HCT116 (cell line): ENCODE data around the gene GCSAM. TPM values are rescaled to one million over a fixed set of nuclear protein-coding genes. Genes with fewer than 3 reads are reported as not detected.

Experiments
- ATAC-seq: fragments of 200-7000 bp; cut with Tn5 transposase; 2 replicates; pipeline ENCODE4 v1.9.1; 2020; ENCODE audit warnings: mild to moderate bottlenecking, moderate library complexity
- BruUV-seq: library from RNA; stranded (reverse); fragments of 400-500 nt; replicated peaks from 2 replicates; lab custom pipeline; 2021; lab: Mats Ljungman, UMichigan
- CTCF ChIA-PET: fragments of 300-600 bp; sonication (Branson Sonifier 250); formaldehyde crosslinking; loops from one replicate; lab custom pipeline; 2021; ENCODE audit warnings: antibody characterized with exemption; lab: Charles Lee
- POLR2A ChIA-PET: fragments of 300-600, 350-600 bp; sonication (Branson Sonifier 250); formaldehyde crosslinking; loops from one replicate; lab custom pipeline; 2021; ENCODE audit warnings: antibody characterized with exemption; lab: Charles Lee
- RAD21 ChIA-PET, 2 experiments: fragments of 300-600 bp; sonication (Branson Sonifier 250); formaldehyde crosslinking; loops; one replicate each; lab custom pipeline; 2023; ENCODE audit warnings: low total read pairs in 2 of 2; ENCODE audit not compliant: uncharacterized antibody in 2 of 2, unreplicated experiment in 2 of 2, low non-redundant PET in 1 of 2; lab: Charles Lee
- DNase-seq: peaks from one replicate; pipeline ENCODE4 v3.0.0-alpha.2; 2010; ENCODE audit warnings: low read depth, low spot score
- H2AFZ ChIP-seq: fragments of 200-600 bp; shearing (Covaris generic), sonication (generic); 2 replicates; pipeline ENCODE4 v1.6.1; 2017; ENCODE audit warnings: low read depth, mixed run types, mixed read lengths, antibody characterized with exemption, low read length; ENCODE audit not compliant: poor library complexity, severe bottlenecking
- H3K27ac ChIP-seq: 2 replicates; pipeline ENCODE4 v1.5.1; 2012; ENCODE audit warnings: low read depth, low read length
- H3K27me3 ChIP-seq: fragments of 200-600 bp; sonication (generic); 2 replicates; pipeline ENCODE4 v1.6.1; 2016; ENCODE audit warnings: mixed run types, low read length, mixed read lengths; ENCODE audit not compliant: insufficient read depth
- H3K36me3 ChIP-seq, 2 experiments: fragments of 200-500 bp in 1 of 2; fragments of 200-600 bp in 1 of 2; sonication (Bioruptor generic) in 1 of 2; sonication (generic) in 1 of 2; 2 replicates each; pipeline versions ENCODE4 v1.5.1 to v1.6.1; 2014 to 2016; ENCODE audit warnings: low read length in 2 of 2, inconsistent platforms in 1 of 2, mixed read lengths in 1 of 2, mixed run types in 1 of 2; ENCODE audit not compliant: insufficient read depth in 2 of 2, control insufficient read depth in 1 of 2
- H3K4me1 ChIP-seq, 2 experiments: fragments of 200-600 bp in 1 of 2; sonication (generic) in 1 of 2; 2 replicates each; pipeline versions ENCODE4 v1.5.1 to v1.6.1; 2012 to 2017; ENCODE audit warnings: low read length in 2 of 2, inconsistent platforms in 1 of 2, mild to moderate bottlenecking in 1 of 2, mixed read lengths in 1 of 2, mixed run types in 1 of 2, moderate library complexity in 1 of 2; ENCODE audit not compliant: insufficient read depth in 2 of 2, control insufficient read depth in 1 of 2
- H3K4me2 ChIP-seq: fragments of 200-600 bp; sonication (generic); 2 replicates; pipeline ENCODE4 v1.6.1; 2017; ENCODE audit warnings: mixed run types, low read length, mixed read lengths
- H3K4me3 ChIP-seq, 2 experiments: fragments of 200-600 bp in 1 of 2; sonication (generic) in 1 of 2; replicated peaks in 1 of 2; 2 replicates each; pipeline ENCODE4 v1.5.1; 2011 to 2016; ENCODE audit warnings: low read length in 2 of 2, control low read depth in 1 of 2, low read depth in 1 of 2, mild to moderate bottlenecking in 1 of 2, mixed read lengths in 1 of 2, mixed run types in 1 of 2
- H3K79me2 ChIP-seq: fragments of 200-600 bp; sonication (generic); 2 replicates; pipeline ENCODE4 v1.6.1; 2017; ENCODE audit warnings: mild to moderate bottlenecking, mixed run types, low read length, moderate library complexity, mixed read lengths; ENCODE audit not compliant: insufficient read depth
- H3K9ac ChIP-seq: fragments of 200-600 bp; sonication (generic); 2 replicates; pipeline ENCODE4 v1.6.1; 2016; ENCODE audit warnings: low read length, mixed read lengths
- H3K9me2 ChIP-seq: fragments of 200-600 bp; sonication (generic), shearing (Covaris generic); 2 replicates; pipeline ENCODE4 v1.6.1; 2017; ENCODE audit warnings: mixed run types, mild to moderate bottlenecking, moderate library complexity; ENCODE audit not compliant: insufficient read depth
- H3K9me3 ChIP-seq, 2 experiments: fragments of 200-500 bp in 1 of 2; fragments of 200-600 bp in 1 of 2; sonication (Bioruptor generic) in 1 of 2; sonication (generic) in 1 of 2; 2 replicates each; pipeline ENCODE4 v1.6.1; 2014 to 2017; ENCODE audit warnings: low read length in 2 of 2, mixed read lengths in 2 of 2, inconsistent platforms in 1 of 2, low read depth in 1 of 2, mild to moderate bottlenecking in 1 of 2, mixed run types in 1 of 2, moderate library complexity in 1 of 2; ENCODE audit not compliant: control insufficient read depth in 1 of 2, insufficient read depth in 1 of 2
- H4K20me1 ChIP-seq: fragments of 200-600 bp; sonication (generic), shearing (Covaris generic); 2 replicates; pipeline ENCODE4 v1.6.1; 2017; ENCODE audit warnings: mixed run types, mild to moderate bottlenecking, moderate library complexity; ENCODE audit not compliant: insufficient read depth
- ATF3 ChIP-seq: IDR thresholded peaks from 2 replicates; pipeline ENCODE4 v1.6.1; 2012
- CEBPB ChIP-seq: IDR thresholded peaks from 2 replicates; pipeline ENCODE4 v1.6.1; 2012; ENCODE audit warnings: low read depth
- CTCF ChIP-seq, 3 experiments: fragments of 200-600 bp in 1 of 3; sonication (generic) in 1 of 3; IDR thresholded peaks in 2 of 3; conservative IDR thresholded peaks in 1 of 3; 2 replicates each; pipeline ENCODE4 v1.5.1; 2012 to 2017; ENCODE audit warnings: low read depth in 2 of 3, low read length in 2 of 3, antibody characterized with exemption in 1 of 3, borderline replicate concordance in 1 of 3, control low read depth in 1 of 3, mild to moderate bottlenecking in 1 of 3, mixed read lengths in 1 of 3, mixed run types in 1 of 3, moderate library complexity in 1 of 3; ENCODE audit not compliant: insufficient read depth in 1 of 3
- ELF1 ChIP-seq: IDR thresholded peaks from 2 replicates; pipeline ENCODE4 v1.6.1; 2012; ENCODE audit warnings: low read depth, borderline replicate concordance
- MAX ChIP-seq: IDR thresholded peaks from 2 replicates; pipeline ENCODE4 v1.6.1; 2012
- REST ChIP-seq: IDR thresholded peaks from 2 replicates; pipeline ENCODE4 v1.6.1; 2012; ENCODE audit warnings: low read depth
- SIN3A ChIP-seq: IDR thresholded peaks from 2 replicates; pipeline ENCODE4 v1.6.1; 2012; ENCODE audit warnings: low read depth
- SP1 ChIP-seq: IDR thresholded peaks from 2 replicates; pipeline ENCODE4 v1.6.1; 2012; ENCODE audit warnings: low read depth
- TCF7L2 ChIP-seq: IDR thresholded peaks from 2 replicates; pipeline ENCODE4 v1.7.0; 2011; ENCODE audit warnings: borderline replicate concordance, inconsistent platforms; ENCODE audit not compliant: insufficient read depth, insufficient read length; ENCODE audit errors: extremely low read depth
- YY1 ChIP-seq: IDR thresholded peaks from 2 replicates; pipeline ENCODE4 v1.6.1; 2011; ENCODE audit warnings: low read length, low read depth, moderate library complexity, mild to moderate bottlenecking; ENCODE audit not compliant: insufficient replicate concordance; ENCODE audit errors: extremely low read depth
- ZFX ChIP-seq: fragments of 450-650 bp; IDR thresholded peaks from 2 replicates; pipeline ENCODE4 v1.6.1; 2017
- ZNF274 ChIP-seq: fragments of 200-500 bp; sonication (Bioruptor generic); IDR thresholded peaks from 2 replicates; pipeline ENCODE4 v1.6.1; 2014; ENCODE audit warnings: mild to moderate bottlenecking, low read depth, low read length, inconsistent platforms
- intact Hi-C: fragments of 100-400 bp; cut with micrococcal nuclease; formaldehyde crosslinking; loops from 2 replicates; pipeline ENCODE4 v1.10.0; 2022
- total RNA-seq: library from RNA; stranded (reverse); gene quantifications from one replicate; pipeline ENCODE4 v1.2.1, GENCODE V29; 2021; ENCODE audit not compliant: unreplicated experiment

Gene GCSAM
- total RNA-seq, 1 experiment from 2014 or later, result not detected

GRCh38 chr3:112128843-112129727 lies 4.0 kb downstream of the GCSAM start (continued):
- TF ChIP-seq YY1, result no peak

GRCh38 chr3:112127522-112128494 lies 5.2 kb downstream of the GCSAM start:
- RAD21 ChIA-PET, result no interaction called here
- H3K9ac ChIP-seq, result no peak overlapping the region
- no peak overlapping the region for H3K4me2 ChIP-seq
- H3K9me2 ChIP-seq, result no peaks in the 10 kb centered on the region
- no peaks in the 10 kb centered on the region for H4K20me1 ChIP-seq
- H3K4me3 ChIP-seq, result no peak overlapping the region
- no peak overlapping the region for H2AFZ ChIP-seq
- TF ChIP-seq CTCF (IDR thresholded peaks at IDR 0.05 in 2 of 3, conservative IDR thresholded peaks at IDR 0.05 in 1 of 3; ENCODE audit: borderline replicate concordance in 1 of 3, insufficient read depth in 1 of 3, low read depth in 2 of 3, low read length in 2 of 3) (no peak), YY1 (no peak), ZFX (no peak), SP1 (no peak), ATF3 (no peak), TCF7L2 (no peak), SIN3A (no peak), ELF1 (no peak), MAX (no peak), ZNF274 (no peak), CEBPB (no peak), REST (no peak)
- TF ChIP-seq, all 23 proteins: peak for 0
- H3K27me3 ChIP-seq, result no peaks in the 10 kb centered on the region
- no peak overlapping the region for H3K27ac ChIP-seq
- ATAC-seq, result no peak
- H3K79me2 ChIP-seq, result no peaks in the 10 kb centered on the region
- H3K9me3 ChIP-seq, result no peaks in the 10 kb centered on the region
- POLR2A ChIA-PET, result no interaction called here
- no peaks in the 10 kb centered on the region for H3K4me1 ChIP-seq
- intact Hi-C loops, result no loop called here
- BruUV-seq, result no TSS peak
- H3K36me3 ChIP-seq, result peaks cover 4 to 5% of the 10 kb centered on the region in 2 experiments; a peak in 2 of 4 replicates
- DNase-seq, result no peak
- CTCF ChIA-PET, result interaction anchor here (1.2 kb wide), 1 partner anchor 9 kb away, joined by 3 read pairs; no protein-coding TSS in a partner anchor
